Measurements from ENCODE around the gene EID2. TPM values are rescaled to one million over a fixed set of nuclear protein-coding genes. Genes with fewer than 3 reads are reported as not detected.

The EID2 gene
- total RNA-seq, 2 donors from 2014 or later: 11.4 to 12.0 TPM

- DNase-seq (ENCODE audit: low spot score): no peak
- ATAC-seq (ENCODE audit: insufficient number of reproducible peaks, low FRiP score, low read depth): no peak
- no peak overlapping the region for H3K27ac ChIP-seq
Observed at GRCh38 chr19:39568604-39569003, 28.6 kb upstream of the EID2 start.

GRCh38 chr19:39566064-39566463, 26.1 kb upstream of the EID2 start:
- Histone ChIP-seq H3K27me3 (replicated peaks; ENCODE audit: insufficient read depth) (no peaks in the 10 kb centered on the region), H3K4me1 (ENCODE audit: control insufficient read depth in 1 of 2, low read depth in 2 of 2) (no peaks in the 10 kb centered on the region), H3K36me3 (no peaks in the 10 kb centered on the region), H3K9me3 (no peaks in the 10 kb centered on the region), H3K27ac (no peak overlapping the region), H3K4me3 (no peak overlapping the region)
- TF ChIP-seq CTCF (IDR thresholded peaks at IDR 0.05): no peak
- DNase-seq (ENCODE audit: low spot score): no peak
- ATAC-seq (ENCODE audit: insufficient number of reproducible peaks, low FRiP score, low read depth): no peak

More at GRCh38 chr19:39568604-39569003, 28.6 kb upstream of the EID2 start:
- Histone ChIP-seq H3K36me3 (no peaks in the 10 kb centered on the region), H3K4me1 (ENCODE audit: control insufficient read depth in 1 of 2, low read depth in 2 of 2) (no peaks in the 10 kb centered on the region), H3K9me3 (no peaks in the 10 kb centered on the region), H3K27me3 (replicated peaks; ENCODE audit: insufficient read depth) (no peaks in the 10 kb centered on the region), H3K4me3 (no peak overlapping the region)
- no peak for TF ChIP-seq CTCF (IDR thresholded peaks at IDR 0.05)

- no peak for DNase-seq (ENCODE audit: low spot score)
- no peaks in the 10 kb centered on the region for H3K9me3 ChIP-seq
- H3K36me3 ChIP-seq: no peaks in the 10 kb centered on the region
- no peak overlapping the region for H3K27ac ChIP-seq
- H3K4me3 ChIP-seq: no peak overlapping the region
- no peaks in the 10 kb centered on the region for H3K4me1 ChIP-seq (ENCODE audit: control insufficient read depth in 1 of 2, low read depth in 2 of 2)
- no peak for TF ChIP-seq CTCF (IDR thresholded peaks at IDR 0.05)
- H3K27me3 ChIP-seq (replicated peaks; ENCODE audit: insufficient read depth): no peaks in the 10 kb centered on the region
- ATAC-seq (ENCODE audit: insufficient number of reproducible peaks, low FRiP score, low read depth): no peak
Observed at GRCh38 chr19:39563408-39563807, 23.4 kb upstream of the EID2 start.

GRCh38 chr19:39558624-39559117, 18.7 kb upstream of the EID2 start:
- Histone ChIP-seq H3K9me3 (no peaks in the 10 kb centered on the region), H3K27ac (no peak overlapping the region), H3K36me3 (no peaks in the 10 kb centered on the region), H3K27me3 (replicated peaks; ENCODE audit: insufficient read depth) (no peaks in the 10 kb centered on the region), H3K4me1 (ENCODE audit: control insufficient read depth in 1 of 2, low read depth in 2 of 2) (no peaks in the 10 kb centered on the region), H3K4me3 (no peak overlapping the region)
- DNase-seq (ENCODE audit: low spot score) (no peak), ATAC-seq (ENCODE audit: insufficient number of reproducible peaks, low FRiP score, low read depth) (no peak)
- TF ChIP-seq CTCF (IDR thresholded peaks at IDR 0.05): no peak

GRCh38 chr19:39557811-39558623, 18.1 kb upstream of the EID2 start:
- Histone ChIP-seq H3K27me3 (replicated peaks; ENCODE audit: insufficient read depth) (no peaks in the 10 kb centered on the region), H3K36me3 (no peaks in the 10 kb centered on the region), H3K27ac (no peak overlapping the region), H3K4me1 (ENCODE audit: control insufficient read depth in 1 of 2, low read depth in 2 of 2) (no peaks in the 10 kb centered on the region), H3K9me3 (no peaks in the 10 kb centered on the region), H3K4me3 (no peak overlapping the region)
- TF ChIP-seq CTCF (IDR thresholded peaks at IDR 0.05): no peak
- DNase-seq (ENCODE audit: low spot score) (no peak), ATAC-seq (ENCODE audit: insufficient number of reproducible peaks, low FRiP score, low read depth) (no peak)

All from thoracic aorta (tissue), 2 donors.